Uterus (tissue), 2 donors: Measurements from ENCODE around the gene SPATC1L.

ENCODE experiments used
- CTCF ChIP-seq, 4 experiments: fragments of 200-600 bp in 2 of 4; fragments of 450-650 bp in 2 of 4; sonication (generic) in 2 of 4; IDR thresholded peaks; one replicate each; pipeline ENCODE4 v1.5.1; 2016 to 2019; ENCODE audit warnings: antibody characterized with exemption in 4 of 4, mild to moderate bottlenecking in 2 of 4, moderate library complexity in 1 of 4
- POLR2A ChIP-seq, 2 donors: fragments of 450-650 bp; IDR thresholded peaks; one replicate each; pipeline ENCODE4 v1.6.1; 2016; ENCODE audit warnings: antibody characterized with exemption in 2 of 2, mild to moderate bottlenecking in 1 of 2, moderate library complexity in 1 of 2

- no peak for TF ChIP-seq POLR2A (IDR thresholded peaks at IDR 0.05)
- TF ChIP-seq CTCF (IDR thresholded peaks at IDR 0.05): no peak
These were observed 26.2 kb downstream of the SPATC1L start for GRCh38 chr21:46157987-46158451.
